ENCODE data around the gene CRYZ.

DNA sequence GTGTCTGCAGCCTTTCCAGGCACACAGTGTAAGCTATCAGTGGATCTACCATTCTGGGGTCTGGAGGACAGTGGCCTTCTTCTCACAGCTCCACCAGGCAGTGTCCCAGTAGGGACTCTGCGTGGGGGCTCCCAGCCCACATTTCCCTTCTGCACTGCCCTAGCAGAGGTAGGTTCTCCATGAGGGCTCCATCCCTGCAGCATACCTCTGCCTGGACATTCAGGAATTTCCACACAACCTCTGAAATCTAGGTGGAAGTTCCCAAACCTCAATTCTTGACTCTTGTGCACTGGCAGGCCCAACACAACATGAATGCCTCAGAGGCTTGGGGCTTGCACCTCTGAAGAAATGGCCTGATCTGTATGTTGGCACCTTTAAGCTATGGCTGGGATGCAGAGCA is 6.8 kb downstream of the CRYZ start:
- TF ChIP-seq, protein P1, sequence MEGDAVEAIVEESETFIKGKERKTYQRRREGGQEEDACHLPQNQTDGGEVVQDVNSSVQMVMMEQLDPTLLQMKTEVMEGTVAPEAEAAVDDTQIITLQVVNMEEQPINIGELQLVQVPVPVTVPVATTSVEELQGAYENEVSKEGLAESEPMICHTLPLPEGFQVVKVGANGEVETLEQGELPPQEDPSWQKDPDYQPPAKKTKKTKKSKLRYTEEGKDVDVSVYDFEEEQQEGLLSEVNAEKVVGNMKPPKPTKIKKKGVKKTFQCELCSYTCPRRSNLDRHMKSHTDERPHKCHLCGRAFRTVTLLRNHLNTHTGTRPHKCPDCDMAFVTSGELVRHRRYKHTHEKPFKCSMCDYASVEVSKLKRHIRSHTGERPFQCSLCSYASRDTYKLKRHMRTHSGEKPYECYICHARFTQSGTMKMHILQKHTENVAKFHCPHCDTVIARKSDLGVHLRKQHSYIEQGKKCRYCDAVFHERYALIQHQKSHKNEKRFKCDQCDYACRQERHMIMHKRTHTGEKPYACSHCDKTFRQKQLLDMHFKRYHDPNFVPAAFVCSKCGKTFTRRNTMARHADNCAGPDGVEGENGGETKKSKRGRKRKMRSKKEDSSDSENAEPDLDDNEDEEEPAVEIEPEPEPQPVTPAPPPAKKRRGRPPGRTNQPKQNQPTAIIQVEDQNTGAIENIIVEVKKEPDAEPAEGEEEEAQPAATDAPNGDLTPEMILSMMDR (IDR thresholded peaks at IDR 0.05), result no peak
- TF ChIP-seq POLR2A (IDR thresholded peaks at IDR 0.05), result no peak
